RWPE1 (cell line): ENCODE measurements around the gene C22orf42.

Experiments used
- CTCF ChIA-PET: fragments of 350-600 bp; sonication (Branson Sonifier 250); formaldehyde crosslinking; extraction: SDS; loops from one replicate; lab custom pipeline; 2021; lab: Yijun Ruan, JAX
- POLR2A ChIA-PET: fragments of 400-600 bp; formaldehyde crosslinking; extraction: SDS; loops from one replicate; lab custom pipeline; 2020; ENCODE audit warnings: antibody characterized with exemption; ENCODE audit not compliant: low non-redundant PET; lab: Yijun Ruan, JAX
- DNase-seq: peaks from one replicate; pipeline ENCODE4 v3.0.0; 2012; ENCODE audit warnings: low spot score
- H3K27ac ChIP-seq: fragments of 450-650 bp; 2 replicates; pipeline ENCODE4 v1.5.1; 2017
- TF ChIP-seq, protein P1 (sequence below): fragments of 450-650 bp; conservative IDR thresholded peaks from 2 replicates; pipeline ENCODE4 v1.5.1; 2017; ENCODE audit warnings: low read depth, mild to moderate bottlenecking

C22orf42 gene

DNA sequence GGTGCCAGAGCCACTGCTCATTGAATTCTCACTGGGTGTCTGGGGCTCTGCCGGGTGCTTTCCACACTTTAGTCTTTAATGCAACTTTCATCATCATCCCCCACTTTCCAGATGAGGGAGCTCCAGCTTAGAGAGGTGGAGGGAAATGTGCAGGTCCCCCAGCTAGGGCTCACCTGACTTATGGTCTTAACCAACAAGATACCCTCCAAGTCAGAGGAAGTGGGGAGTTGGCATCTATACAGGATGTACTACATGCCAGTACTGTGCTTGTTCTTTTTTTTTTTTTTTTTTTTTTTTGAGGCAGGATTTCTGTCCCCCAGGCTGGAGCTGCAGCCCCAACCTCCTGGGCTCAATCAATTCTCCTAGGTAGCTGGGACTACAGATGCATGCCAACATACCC, 26.3 kb downstream of the C22orf42 start:
- ChIA-PET CTCF (no interaction called here), POLR2A (no interaction called here)
- DNase-seq: no peak
- TF ChIP-seq, protein P1, sequence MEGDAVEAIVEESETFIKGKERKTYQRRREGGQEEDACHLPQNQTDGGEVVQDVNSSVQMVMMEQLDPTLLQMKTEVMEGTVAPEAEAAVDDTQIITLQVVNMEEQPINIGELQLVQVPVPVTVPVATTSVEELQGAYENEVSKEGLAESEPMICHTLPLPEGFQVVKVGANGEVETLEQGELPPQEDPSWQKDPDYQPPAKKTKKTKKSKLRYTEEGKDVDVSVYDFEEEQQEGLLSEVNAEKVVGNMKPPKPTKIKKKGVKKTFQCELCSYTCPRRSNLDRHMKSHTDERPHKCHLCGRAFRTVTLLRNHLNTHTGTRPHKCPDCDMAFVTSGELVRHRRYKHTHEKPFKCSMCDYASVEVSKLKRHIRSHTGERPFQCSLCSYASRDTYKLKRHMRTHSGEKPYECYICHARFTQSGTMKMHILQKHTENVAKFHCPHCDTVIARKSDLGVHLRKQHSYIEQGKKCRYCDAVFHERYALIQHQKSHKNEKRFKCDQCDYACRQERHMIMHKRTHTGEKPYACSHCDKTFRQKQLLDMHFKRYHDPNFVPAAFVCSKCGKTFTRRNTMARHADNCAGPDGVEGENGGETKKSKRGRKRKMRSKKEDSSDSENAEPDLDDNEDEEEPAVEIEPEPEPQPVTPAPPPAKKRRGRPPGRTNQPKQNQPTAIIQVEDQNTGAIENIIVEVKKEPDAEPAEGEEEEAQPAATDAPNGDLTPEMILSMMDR: no peak
- H3K27ac ChIP-seq: no peak overlapping the region

DNA sequence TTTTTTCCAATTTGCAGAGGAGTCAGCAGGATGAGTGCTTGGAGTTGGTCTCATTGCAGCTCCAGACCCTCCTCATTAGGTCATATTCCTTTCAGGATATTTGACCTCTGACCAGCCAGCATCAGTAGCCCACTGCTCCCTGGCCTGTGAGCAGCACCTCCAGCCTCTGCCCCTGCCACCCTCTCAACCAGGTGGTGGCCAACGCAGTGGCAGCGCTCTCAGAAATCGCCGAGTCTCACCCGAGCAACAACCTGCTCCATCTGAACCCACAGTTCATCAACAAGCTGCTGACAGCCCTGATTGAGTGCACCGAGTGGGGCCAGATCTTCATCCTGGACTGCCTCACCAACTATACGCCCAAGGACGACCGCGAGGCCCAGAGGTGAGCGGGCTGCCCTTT, 27.0 kb downstream of the C22orf42 start:
- DNase-seq: no peak
- TF ChIP-seq, protein P1: no peak
- H3K27ac ChIP-seq: no peak overlapping the region
- ChIA-PET POLR2A (no interaction called here), CTCF (no interaction called here)

DNA sequence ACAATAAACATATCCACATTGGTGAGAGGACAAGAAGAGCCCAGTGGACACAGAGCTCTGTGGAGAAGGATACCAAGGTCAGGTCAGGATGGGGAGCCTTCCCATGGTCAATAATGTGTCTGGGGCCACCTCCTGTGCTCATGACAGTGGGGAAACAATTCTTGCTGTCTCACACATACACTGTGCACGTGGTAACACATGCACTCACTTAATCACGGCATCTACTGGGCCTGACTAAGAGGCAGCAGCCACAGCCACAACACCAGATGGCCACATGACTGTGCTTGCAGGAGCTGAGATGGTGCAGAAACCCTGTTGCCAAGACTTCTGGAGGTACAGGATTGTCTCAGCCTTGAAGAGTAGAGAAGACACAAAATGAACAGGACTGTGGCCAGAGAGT, 28.6 kb downstream of the C22orf42 start:
- no peak for DNase-seq
- no peak overlapping the region for H3K27ac ChIP-seq
- POLR2A ChIA-PET: no interaction called here
- TF ChIP-seq, protein P1: no peak
- CTCF ChIA-PET: no interaction called here

DNA sequence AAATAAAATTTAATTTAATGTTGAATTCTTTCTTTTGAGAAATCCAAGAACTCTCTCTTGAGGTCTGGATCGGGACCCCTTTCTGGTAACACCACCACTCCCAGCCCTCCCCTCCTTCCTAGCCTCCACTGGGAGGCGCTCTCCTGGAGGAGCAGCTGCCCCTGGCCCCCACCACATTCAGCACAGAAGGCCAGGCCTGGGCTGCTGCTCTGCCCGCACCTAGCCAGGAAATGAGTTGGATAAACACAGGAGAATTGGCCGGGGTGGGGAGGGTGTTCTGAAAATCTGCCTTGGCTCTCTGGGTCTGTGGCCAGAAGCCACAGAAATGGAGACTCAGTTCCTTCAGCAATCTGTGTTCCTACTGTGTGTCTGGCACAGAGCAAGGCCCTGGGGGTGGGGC, 31.2 kb downstream of the C22orf42 start:
- no peak overlapping the region for H3K27ac ChIP-seq
- ChIA-PET POLR2A (no interaction called here), CTCF (no interaction called here)
- no peak for DNase-seq
- TF ChIP-seq, protein P1: no peak

DNA sequence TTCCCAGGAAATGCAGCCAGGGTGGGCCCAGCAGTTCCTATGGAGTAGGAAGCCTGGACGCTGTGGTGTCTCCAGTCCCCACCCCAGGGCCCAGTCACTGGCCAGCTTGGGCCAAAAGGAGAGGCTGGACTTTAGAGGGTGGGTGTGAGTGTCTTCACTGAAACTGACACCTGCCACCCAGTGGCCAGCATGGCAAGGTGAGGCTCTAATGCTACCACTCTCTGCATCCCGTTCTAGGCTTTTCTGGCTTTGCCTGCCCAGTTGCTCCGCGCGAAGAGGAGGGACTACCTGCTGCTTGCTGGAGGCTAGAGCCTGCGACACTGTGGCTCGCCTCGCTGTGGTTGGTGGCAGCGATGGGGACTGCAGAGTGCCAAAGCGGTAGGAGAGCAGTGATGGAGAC, 35.4 kb downstream of the C22orf42 start:
- ChIA-PET POLR2A (no interaction called here), CTCF (no interaction called here)
- TF ChIP-seq, protein P1: no peak
- H3K27ac ChIP-seq: no peak overlapping the region
- DNase-seq: no peak

DNA sequence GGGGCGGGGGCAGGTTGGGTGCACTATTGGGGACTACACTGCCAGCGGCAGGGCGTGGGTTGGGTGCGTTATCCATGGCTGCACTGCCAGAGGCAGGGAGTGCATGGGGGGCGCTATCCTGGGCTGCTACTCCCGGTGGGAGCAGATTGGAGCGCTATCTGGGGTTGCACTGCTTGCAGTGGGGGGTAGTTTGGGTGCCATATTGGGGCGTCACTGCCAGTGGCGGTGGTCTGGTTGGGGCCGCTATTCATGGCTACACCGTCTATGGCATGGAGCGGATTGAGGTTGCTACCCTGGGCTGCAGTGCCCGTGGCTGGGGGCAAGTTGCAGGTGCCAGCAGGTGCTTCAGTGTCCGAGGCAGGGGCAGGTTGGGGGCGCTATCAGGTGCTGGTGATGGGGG, 36.2 kb downstream of the C22orf42 start:
- TF ChIP-seq, protein P1: no peak
- no peak for DNase-seq
- CTCF ChIA-PET: no interaction called here
- no peak overlapping the region for H3K27ac ChIP-seq
- POLR2A ChIA-PET: no interaction called here

DNA sequence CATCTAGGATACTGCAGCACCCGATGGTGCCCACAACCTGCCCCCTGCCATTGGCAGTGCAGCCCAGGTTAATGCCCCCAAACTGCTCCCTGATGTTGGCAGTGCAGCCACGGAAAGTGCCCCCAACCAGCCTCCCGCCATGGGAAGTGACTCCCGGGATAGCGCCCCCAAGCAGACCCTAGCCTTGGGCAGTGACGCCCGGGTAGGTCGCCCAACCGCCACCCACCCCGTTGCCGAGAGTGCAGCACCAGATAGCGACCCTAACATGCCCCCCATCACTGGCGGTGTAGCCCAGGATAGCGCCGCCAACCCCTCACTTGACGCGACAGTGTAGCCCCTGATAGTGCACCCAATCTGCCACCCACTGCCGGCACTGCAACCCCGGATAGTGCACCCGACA, 38.5 kb downstream of the C22orf42 start:
- TF ChIP-seq, protein P1: no peak
- no peak overlapping the region for H3K27ac ChIP-seq
- no peak for DNase-seq
- CTCF ChIA-PET: no interaction called here
- POLR2A ChIA-PET: no interaction called here
